Adrenal gland (tissue), 5 donors: ENCODE results near the gene ALDH6A1.

Experiments
- POLR2A ChIP-seq, 2 donors: fragments of 450-650 bp; IDR thresholded peaks; one replicate each; pipeline ENCODE4 v1.6.1; 2017; ENCODE audit warnings: antibody characterized with exemption in 2 of 2, mild to moderate bottlenecking in 2 of 2, moderate library complexity in 1 of 2
- TF ChIP-seq, protein P1 (sequence below), 6 experiments: fragments of 450-650 bp in 4 of 6; fragments of 200-600 bp in 2 of 6; sonication (generic) in 1 of 6; IDR thresholded peaks; 1 replicate in 5 of 6; 2 replicates in 1 of 6; pipeline versions ENCODE4 v1.5.1 to v1.8.0; 2016 to 2021; ENCODE audit warnings: antibody characterized with exemption in 6 of 6, mild to moderate bottlenecking in 2 of 6, moderate library complexity in 1 of 6
- donor health status: DM: no; HTN: no; CAD: no.

DNA sequence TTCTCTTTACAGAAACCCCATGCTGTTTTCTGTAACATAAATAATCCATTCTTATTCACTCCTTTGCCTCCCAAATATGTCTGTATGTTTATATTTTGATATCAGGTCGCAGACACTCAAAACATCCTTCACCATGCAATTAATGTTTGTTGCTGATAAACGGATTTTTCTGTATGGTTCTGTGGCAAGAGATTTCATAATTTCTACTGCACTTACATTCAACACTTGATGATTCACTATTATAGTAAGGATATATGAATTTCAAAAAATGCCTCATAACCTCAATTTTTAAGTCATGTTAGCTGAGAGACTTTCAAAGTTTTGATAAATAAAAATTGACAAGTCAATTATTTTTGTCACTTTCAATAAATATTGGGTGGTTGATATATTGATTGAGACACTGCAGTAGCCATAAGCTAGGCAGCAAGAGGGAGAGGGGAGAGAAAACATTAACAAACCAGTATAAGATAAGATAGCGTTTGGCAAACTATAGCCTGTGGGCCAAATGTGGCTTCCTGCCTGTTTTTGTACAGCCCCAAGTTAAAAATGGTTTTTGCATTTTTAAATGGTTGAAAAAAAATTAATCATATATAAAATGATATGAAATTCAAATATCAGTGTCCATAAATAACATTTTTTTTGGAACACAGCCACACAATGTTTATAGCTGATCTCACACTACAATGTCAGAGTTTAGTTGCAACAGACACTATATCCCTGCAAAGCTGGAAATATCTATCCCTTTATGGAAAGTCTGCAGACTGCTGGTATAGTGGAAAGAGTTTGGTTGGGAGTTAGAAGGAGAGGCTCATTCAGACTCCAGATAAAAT lies 18.3 kb downstream of the ALDH6A1 start:
- TF ChIP-seq POLR2A (IDR thresholded peaks at IDR 0.05): no peak
- TF ChIP-seq, protein P1, sequence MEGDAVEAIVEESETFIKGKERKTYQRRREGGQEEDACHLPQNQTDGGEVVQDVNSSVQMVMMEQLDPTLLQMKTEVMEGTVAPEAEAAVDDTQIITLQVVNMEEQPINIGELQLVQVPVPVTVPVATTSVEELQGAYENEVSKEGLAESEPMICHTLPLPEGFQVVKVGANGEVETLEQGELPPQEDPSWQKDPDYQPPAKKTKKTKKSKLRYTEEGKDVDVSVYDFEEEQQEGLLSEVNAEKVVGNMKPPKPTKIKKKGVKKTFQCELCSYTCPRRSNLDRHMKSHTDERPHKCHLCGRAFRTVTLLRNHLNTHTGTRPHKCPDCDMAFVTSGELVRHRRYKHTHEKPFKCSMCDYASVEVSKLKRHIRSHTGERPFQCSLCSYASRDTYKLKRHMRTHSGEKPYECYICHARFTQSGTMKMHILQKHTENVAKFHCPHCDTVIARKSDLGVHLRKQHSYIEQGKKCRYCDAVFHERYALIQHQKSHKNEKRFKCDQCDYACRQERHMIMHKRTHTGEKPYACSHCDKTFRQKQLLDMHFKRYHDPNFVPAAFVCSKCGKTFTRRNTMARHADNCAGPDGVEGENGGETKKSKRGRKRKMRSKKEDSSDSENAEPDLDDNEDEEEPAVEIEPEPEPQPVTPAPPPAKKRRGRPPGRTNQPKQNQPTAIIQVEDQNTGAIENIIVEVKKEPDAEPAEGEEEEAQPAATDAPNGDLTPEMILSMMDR (IDR thresholded peaks at IDR 0.05): no peak
